HEK293T (cell line): Measurements from ENCODE around the gene CLN6.

ENCODE experiments used
- CTCF ChIA-PET: fragments of 350-600 bp; formaldehyde crosslinking; extraction: SDS; loops from one replicate; lab custom pipeline; 2021; ENCODE audit warnings: antibody characterized with exemption, inconsistent platforms; lab: Yijun Ruan, JAX
- POLR2A ChIA-PET: fragments of 350-600 bp; formaldehyde crosslinking; extraction: SDS; loops from one replicate; lab custom pipeline; 2020; ENCODE audit warnings: antibody characterized with exemption, inconsistent platforms; lab: Yijun Ruan, JAX
- DNase-seq: peaks from one replicate; pipeline ENCODE4 v3.0.0; 2012; ENCODE audit warnings: mixed read lengths; ENCODE audit errors: extremely low spot score
- ARNT ChIP-seq: fragments of 450-650 bp; IDR thresholded peaks from 2 replicates; pipeline ENCODE4 v1.6.1; 2017; ENCODE audit warnings: mild to moderate bottlenecking
- BHLHE40 ChIP-seq: fragments of 450-650 bp; IDR thresholded peaks from 2 replicates; pipeline ENCODE4 v1.6.1; 2016; ENCODE audit warnings: mild to moderate bottlenecking, moderate library complexity, borderline replicate concordance
- CTBP1 ChIP-seq: fragments of 450-650 bp; IDR thresholded peaks from 2 replicates; pipeline ENCODE4 v1.6.1; 2016; ENCODE audit warnings: borderline replicate concordance
- ELF4 ChIP-seq: fragments of 450-650 bp; IDR thresholded peaks from 2 replicates; pipeline ENCODE4 v1.6.1; 2017; ENCODE audit warnings: antibody characterized with exemption
- FOXA1 ChIP-seq: fragments of 450-650 bp; IDR thresholded peaks from 2 replicates; pipeline ENCODE4 v1.6.1; 2016; ENCODE audit warnings: mild to moderate bottlenecking
- FOXK2 ChIP-seq: fragments of 450-650 bp; IDR thresholded peaks from 2 replicates; pipeline ENCODE4 v1.6.1; 2016; ENCODE audit warnings: mild to moderate bottlenecking
- FOXM1 ChIP-seq: fragments of 450-650 bp; IDR thresholded peaks from 2 replicates; pipeline ENCODE4 v1.6.1; 2017; ENCODE audit warnings: mild to moderate bottlenecking, borderline replicate concordance
- HDGF ChIP-seq: fragments of 450-650 bp; IDR thresholded peaks from 2 replicates; pipeline ENCODE4 v1.6.1; 2017; ENCODE audit warnings: antibody characterized with exemption, borderline replicate concordance
- L3MBTL2 ChIP-seq: fragments of 450-650 bp; conservative IDR thresholded peaks from 2 replicates; pipeline ENCODE4 v1.6.1; 2016; ENCODE audit warnings: mild to moderate bottlenecking
- LEF1 ChIP-seq: fragments of 450-650 bp; IDR thresholded peaks from 2 replicates; pipeline ENCODE4 v1.6.1; 2017; ENCODE audit warnings: mild to moderate bottlenecking, borderline replicate concordance
- NFRKB ChIP-seq: fragments of 450-650 bp; IDR thresholded peaks from 2 replicates; pipeline ENCODE4 v1.6.1; 2016; ENCODE audit warnings: mild to moderate bottlenecking, moderate library complexity
- SP1 ChIP-seq: fragments of 450-650 bp; IDR thresholded peaks from 2 replicates; pipeline ENCODE4 v1.6.1; 2017
- SUZ12 ChIP-seq: fragments of 450-650 bp; IDR thresholded peaks from 2 replicates; pipeline ENCODE4 v1.6.1; 2016; ENCODE audit warnings: mild to moderate bottlenecking
- TARDBP ChIP-seq: fragments of 450-650 bp; IDR thresholded peaks from 2 replicates; pipeline ENCODE4 v1.6.1; 2016
- ZNF384 ChIP-seq: fragments of 450-650 bp; IDR thresholded peaks from 2 replicates; pipeline ENCODE4 v1.6.1; 2016
- TF ChIP-seq, protein P1 (sequence below): fragments of 450-650 bp; IDR thresholded peaks from 2 replicates; pipeline ENCODE4 v1.6.1; 2016

Gene CLN6

DNA sequence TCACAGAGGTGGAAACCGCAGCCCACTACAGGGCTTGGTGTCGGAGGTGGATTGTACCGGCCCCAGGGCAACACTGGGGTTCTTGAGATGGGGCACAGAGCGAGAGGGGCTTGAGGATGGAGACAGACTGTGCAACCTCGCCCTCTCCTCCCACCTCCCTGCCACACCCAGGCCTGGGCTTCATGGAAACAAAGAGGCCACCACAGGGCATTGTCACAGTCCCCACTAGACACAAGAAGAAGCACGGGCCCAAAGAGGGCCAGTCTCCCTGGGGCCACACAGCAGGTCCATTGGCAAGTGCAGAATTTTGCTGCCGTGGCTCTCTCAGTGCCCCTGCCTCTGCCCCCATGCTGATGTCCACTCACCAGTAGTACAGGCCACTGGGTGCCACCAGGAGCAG, 20.3 kb downstream of the CLN6 start:
- ChIA-PET CTCF (no interaction called here), POLR2A (no interaction called here)
- no peak for DNase-seq
- TF ChIP-seq HDGF (no peak), FOXK2 (no peak), ZNF384 (no peak), CTBP1 (no peak), L3MBTL2 (no peak)

DNA sequence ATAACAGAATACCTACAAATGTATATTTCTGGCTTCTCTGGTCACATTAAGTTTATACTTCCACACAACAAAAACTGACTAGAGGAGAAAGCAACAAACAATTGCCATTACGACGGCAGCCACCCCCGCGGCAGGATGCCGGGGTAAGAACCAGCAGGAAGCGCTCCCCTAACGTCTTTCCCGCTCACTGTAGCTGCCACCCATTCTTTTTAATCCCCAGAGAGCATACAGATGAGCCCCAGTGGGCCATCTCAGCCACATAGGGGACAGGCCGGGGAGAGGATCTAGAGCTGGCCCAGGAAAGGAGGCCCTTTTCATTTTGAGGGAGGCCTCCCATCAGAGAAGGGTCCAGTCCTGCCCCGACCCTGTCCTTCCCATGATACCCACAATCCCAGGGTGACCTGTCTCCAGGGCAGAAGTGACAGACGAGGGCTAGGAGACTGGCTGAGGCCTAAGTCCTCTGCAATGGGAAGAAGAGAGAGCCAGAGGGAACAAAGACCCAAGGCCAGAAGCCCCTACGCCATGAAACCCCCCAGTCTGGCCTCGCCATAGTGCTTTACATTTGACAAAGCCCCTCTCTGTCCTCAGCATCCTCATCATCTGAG, 20.8 kb downstream of the CLN6 start:
- ChIA-PET POLR2A (no interaction called here), CTCF (no interaction called here)
- TF ChIP-seq CTBP1 (no peak), FOXA1 (no peak), NFRKB (no peak), FOXM1 (no peak), HDGF (no peak), LEF1 (no peak), TARDBP (no peak), SUZ12 (no peak), L3MBTL2 (no peak)
- no peak for DNase-seq

DNA sequence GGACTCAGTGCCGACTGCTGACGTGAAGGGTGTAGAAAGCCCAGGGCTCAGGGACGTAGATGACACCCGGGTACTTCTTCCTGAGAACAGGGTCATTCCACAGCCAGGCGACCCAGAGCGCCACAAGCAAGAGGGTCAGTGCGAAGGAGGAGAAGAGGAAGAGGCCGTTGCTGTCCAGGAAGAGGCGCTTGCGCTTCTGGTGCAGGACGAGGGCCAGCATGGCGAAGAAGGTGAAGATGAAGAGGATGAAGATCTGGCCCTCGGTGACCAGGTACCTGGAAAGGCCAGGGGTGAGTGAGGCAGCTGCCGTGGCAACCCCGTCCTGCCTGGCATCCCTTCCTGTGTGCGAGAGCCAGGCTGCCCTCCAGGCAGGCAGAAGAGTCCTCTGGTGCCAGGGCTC, 21.4 kb downstream of the CLN6 start:
- DNase-seq = no peak
- ChIA-PET POLR2A (no interaction called here), CTCF (no interaction called here)
- TF ChIP-seq HDGF = no peak
- TF ChIP-seq ARNT = no peak
- no peak for TF ChIP-seq BHLHE40
- TF ChIP-seq CTBP1 = no peak
- TF ChIP-seq ELF4 = no peak
- no peak for TF ChIP-seq FOXA1
- TF ChIP-seq FOXM1 = no peak
- TF ChIP-seq LEF1 = no peak
- no peak for TF ChIP-seq FOXK2
- no peak for TF ChIP-seq L3MBTL2
- no peak for TF ChIP-seq SUZ12
- TF ChIP-seq NFRKB = no peak
- TF ChIP-seq ZNF384 = no peak
- no peak for TF ChIP-seq SP1
- TF ChIP-seq TARDBP = no peak
- TF ChIP-seq, protein P1, sequence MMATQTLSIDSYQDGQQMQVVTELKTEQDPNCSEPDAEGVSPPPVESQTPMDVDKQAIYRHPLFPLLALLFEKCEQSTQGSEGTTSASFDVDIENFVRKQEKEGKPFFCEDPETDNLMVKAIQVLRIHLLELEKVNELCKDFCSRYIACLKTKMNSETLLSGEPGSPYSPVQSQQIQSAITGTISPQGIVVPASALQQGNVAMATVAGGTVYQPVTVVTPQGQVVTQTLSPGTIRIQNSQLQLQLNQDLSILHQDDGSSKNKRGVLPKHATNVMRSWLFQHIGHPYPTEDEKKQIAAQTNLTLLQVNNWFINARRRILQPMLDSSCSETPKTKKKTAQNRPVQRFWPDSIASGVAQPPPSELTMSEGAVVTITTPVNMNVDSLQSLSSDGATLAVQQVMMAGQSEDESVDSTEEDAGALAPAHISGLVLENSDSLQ = no peak

DNA sequence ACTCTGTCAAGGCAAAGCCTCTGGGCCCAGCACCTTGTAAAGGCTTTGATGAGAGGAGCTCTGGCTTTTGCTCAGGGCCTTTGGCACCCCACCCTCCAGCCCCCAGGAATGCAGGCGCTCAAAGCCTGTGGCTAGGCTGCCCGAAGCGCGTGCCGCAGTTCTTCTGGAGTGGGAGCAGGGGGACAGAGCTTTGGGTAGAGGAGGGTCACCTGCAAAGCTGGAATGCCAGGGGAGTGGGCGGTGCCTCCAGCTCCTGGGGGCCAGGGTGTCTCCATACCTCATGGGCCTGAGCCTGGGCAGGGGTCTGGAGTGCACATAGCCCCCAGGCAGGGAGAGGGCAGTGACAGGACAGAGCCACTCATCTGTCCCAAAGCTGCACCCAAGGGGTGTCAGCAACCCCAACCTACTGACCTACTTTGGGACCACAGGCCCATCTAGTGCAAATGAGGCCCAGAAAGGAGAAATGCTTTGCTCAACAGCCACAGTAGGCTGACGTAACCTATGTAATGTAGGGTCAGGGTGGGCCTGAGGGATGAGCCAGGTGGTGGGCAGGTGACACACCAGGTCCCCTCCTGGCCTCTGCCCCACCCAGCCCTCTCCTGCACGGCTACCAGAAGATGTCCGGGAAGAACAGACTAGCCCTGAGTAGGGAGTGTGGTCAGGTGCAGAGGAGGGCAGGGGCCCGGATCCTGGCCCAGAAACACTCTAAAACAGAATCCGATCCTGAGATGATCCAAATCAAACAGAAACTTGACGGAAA, 22.2 kb downstream of the CLN6 start:
- CTCF ChIA-PET = no interaction called here
- TF ChIP-seq L3MBTL2 (no peak), HDGF (no peak), FOXA1 (no peak), BHLHE40 (no peak), FOXK2 (no peak), FOXM1 (no peak), ARNT (no peak)
- no peak for DNase-seq
- POLR2A ChIA-PET = interaction anchor here (0.8 kb wide), 1 partner anchor 8 kb away, joined by 3 read pairs; no protein-coding TSS in a partner anchor

DNA sequence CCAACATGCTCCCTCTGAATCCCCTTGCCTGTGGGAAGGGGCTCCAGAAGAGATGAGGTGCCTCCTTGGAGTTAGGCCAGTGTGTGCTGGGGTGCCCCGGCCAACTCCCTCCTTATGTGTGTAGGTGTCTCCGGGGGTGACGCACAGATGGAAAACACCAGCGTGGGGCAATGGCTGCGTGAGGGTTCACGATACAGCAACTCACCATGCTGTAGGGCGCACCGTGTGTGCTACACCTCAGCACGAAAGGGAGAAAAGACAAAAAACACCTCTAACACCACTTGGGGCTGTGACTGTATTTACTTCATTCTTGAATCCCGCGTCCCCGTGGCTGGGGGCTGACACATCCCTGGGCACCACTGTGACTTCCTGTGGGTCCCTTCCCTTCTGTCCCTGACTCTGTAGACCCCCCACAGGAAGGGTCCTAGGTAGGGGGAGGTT, 22.8 kb downstream of the CLN6 start:
- CTCF ChIA-PET = no interaction called here
- POLR2A ChIA-PET = interaction anchor here (0.8 kb wide), 1 partner anchor 9 kb away, joined by 3 read pairs; no protein-coding TSS in a partner anchor
- DNase-seq = no peak
- TF ChIP-seq SUZ12 = no peak
- no peak for TF ChIP-seq ARNT
- no peak for TF ChIP-seq HDGF

DNA sequence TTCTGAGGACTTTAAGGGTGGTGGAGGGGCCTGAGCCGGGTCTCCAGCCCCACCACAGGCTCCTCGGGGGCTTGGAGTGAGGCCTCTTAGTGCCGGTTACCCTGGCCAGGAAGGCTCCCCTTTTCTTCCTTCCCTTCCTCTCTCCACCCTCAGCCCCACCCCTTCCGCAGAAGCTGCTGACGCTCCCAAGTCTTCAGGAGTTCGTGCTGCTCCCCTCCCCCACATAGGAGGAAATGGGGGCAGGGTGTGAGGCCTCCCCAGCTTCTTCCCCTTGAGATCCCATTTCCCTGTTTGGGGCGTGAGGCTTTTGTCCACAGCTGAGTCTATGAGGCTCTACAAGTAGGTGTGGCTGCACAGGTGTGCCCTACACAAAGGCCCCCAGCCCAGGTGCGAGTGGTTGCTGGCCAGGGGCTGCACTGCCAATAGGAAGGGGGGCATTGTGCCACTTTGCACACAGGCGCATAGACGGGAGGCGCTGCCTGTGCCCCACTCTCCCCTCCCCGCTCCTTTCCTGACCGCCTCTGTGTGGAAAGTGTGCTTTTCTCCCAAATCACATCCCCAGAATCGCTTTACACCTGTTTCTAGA, 23.5 kb downstream of the CLN6 start:
- DNase-seq = no peak
- CTCF ChIA-PET = no interaction called here
- POLR2A ChIA-PET = no interaction called here
- no peak for TF ChIP-seq L3MBTL2
- no peak for TF ChIP-seq SUZ12
- TF ChIP-seq ZNF384 = no peak
- no peak for TF ChIP-seq FOXA1
- TF ChIP-seq, protein P1 = no peak
- no peak for TF ChIP-seq LEF1
- TF ChIP-seq NFRKB = no peak
- no peak for TF ChIP-seq ELF4

DNA sequence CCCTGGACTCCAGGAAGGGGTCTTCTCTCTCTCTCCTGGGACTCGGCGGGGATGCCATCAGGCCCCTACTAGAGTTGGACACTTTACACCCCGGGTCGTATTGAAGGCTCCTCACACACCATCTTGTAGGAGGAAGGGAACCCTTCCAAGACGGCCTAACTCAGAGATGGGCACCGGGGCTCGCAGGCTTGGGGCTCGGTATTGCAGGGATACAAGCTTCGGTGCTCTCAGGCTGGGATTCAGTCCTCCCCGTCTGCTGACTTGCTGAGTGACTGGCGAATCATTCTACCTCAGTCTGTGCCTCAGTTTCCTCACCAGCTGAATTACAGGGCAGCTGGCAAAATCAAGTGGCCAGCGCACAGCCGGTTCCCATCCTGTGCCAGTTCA, 24.0 kb downstream of the CLN6 start:
- no peak for DNase-seq
- TF ChIP-seq ARNT (no peak), TARDBP (no peak), BHLHE40 (no peak), HDGF (no peak), FOXA1 (no peak), LEF1 (no peak), ZNF384 (no peak), NFRKB (no peak), FOXK2 (no peak), SP1 (no peak), CTBP1 (no peak), ELF4 (no peak)
- ChIA-PET CTCF (no interaction called here), POLR2A (no interaction called here)
